Transverse colon (tissue), 4 donors: Measurements from ENCODE around the gene TBX5.

Experiments used
- EP300 ChIP-seq: sonication (generic); formaldehyde crosslinking; IDR thresholded peaks from one replicate; pipeline ENCODE4 v1.6.1; 2017; ENCODE audit warnings: antibody characterized with exemption, low read depth
- POLR2A ChIP-seq: fragments of 450-650 bp; IDR thresholded peaks from one replicate; pipeline ENCODE4 v1.6.1; 2016; ENCODE audit warnings: antibody characterized with exemption, mild to moderate bottlenecking, moderate library complexity
- POLR2AphosphoS5 ChIP-seq, 3 donors: sonication (generic); formaldehyde crosslinking; IDR thresholded peaks; one replicate each; pipeline ENCODE4 v1.6.1; 2016; ENCODE audit warnings: antibody characterized with exemption in 3 of 3
- TF ChIP-seq, protein P1 (sequence below), 5 experiments: fragments of 200-600 bp in 3 of 5; fragments of 450-650 bp in 2 of 5; sonication (generic) in 3 of 5; IDR thresholded peaks; 1 replicate in 2 of 5; 2 replicates in 3 of 5; pipeline ENCODE4 v1.5.1; 2016 to 2017; ENCODE audit warnings: antibody characterized with exemption in 5 of 5, inconsistent platforms in 3 of 5, mild to moderate bottlenecking in 2 of 5, moderate library complexity in 1 of 5

DNA sequence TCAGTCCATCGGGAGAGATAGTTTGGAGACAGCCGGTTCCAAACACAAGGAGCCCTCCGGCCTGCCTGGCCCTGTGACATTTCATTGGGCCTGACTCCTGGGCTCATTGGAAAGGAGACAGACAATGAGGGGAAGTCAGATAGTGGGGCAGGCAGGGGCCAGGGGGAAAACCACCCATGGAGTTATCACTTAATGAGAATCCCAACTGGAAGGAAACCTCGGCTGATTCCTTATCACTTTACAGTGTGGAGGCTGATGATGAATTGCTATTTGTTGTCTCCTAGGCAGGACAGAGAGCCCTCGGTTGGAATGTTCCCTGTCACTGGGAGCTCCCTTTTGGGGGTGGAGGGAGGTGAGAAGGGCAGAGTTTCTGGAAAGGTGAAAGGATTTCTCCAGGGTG, 44.4 kb downstream of the TBX5 start:
- TF ChIP-seq, protein P1, sequence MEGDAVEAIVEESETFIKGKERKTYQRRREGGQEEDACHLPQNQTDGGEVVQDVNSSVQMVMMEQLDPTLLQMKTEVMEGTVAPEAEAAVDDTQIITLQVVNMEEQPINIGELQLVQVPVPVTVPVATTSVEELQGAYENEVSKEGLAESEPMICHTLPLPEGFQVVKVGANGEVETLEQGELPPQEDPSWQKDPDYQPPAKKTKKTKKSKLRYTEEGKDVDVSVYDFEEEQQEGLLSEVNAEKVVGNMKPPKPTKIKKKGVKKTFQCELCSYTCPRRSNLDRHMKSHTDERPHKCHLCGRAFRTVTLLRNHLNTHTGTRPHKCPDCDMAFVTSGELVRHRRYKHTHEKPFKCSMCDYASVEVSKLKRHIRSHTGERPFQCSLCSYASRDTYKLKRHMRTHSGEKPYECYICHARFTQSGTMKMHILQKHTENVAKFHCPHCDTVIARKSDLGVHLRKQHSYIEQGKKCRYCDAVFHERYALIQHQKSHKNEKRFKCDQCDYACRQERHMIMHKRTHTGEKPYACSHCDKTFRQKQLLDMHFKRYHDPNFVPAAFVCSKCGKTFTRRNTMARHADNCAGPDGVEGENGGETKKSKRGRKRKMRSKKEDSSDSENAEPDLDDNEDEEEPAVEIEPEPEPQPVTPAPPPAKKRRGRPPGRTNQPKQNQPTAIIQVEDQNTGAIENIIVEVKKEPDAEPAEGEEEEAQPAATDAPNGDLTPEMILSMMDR (IDR thresholded peaks at IDR 0.05): no peak
- TF ChIP-seq POLR2AphosphoS5 (IDR thresholded peaks at IDR 0.05) (no peak), POLR2A (no peak), EP300 (no peak)
